ENCODE data around the gene TMEM202. TPM values are rescaled to one million over a fixed set of nuclear protein-coding genes. Genes with fewer than 3 reads are reported as not detected.

TMEM202 gene
- total and polyA plus RNA-seq, 8 donors, result not detected

DNA sequence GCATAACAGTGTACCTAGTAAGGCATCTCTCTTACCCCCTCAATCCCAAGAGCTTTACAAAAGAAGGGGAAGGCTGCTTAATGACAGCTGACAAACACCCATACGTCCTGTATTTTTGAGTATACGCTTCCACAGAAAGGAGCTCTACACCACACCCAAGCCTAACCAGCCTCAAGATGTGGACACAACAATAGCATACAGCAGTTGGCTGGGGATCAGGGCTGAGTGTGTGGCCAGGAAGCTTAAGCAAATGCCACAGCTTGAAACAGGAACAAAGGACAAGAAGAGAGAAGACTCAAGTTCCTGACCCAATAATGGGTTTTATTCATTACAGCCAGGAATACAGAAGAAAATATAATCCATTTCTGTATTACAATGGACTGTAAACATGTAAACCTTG, 29.2 kb upstream of the TMEM202 start:
- H3K27me3 ChIP-seq, result no peaks in the 10 kb centered on the region
- no peak overlapping the region for H3K4me3 ChIP-seq
- H3K4me1 ChIP-seq, result peaks cover 0 to 76% (median 26%) of the 10 kb centered on the region in 4 donors
- H3K27ac ChIP-seq, result peak overlapping the region in 2 of 5 donors; percentile 32 to 59
- DNase-seq, result peak in 1 of 2 donors; percentile 38
- 33 to 64% (median 42%) methylated on average over 2 of the region's 2 CpGs for WGBS, 5 donors
- peaks cover 0 to 45% (median 23%) of the 10 kb centered on the region in 4 donors for H3K36me3 ChIP-seq
- no peak for TF ChIP-seq EP300 (IDR thresholded peaks at IDR 0.05)
- TF ChIP-seq, protein P1, sequence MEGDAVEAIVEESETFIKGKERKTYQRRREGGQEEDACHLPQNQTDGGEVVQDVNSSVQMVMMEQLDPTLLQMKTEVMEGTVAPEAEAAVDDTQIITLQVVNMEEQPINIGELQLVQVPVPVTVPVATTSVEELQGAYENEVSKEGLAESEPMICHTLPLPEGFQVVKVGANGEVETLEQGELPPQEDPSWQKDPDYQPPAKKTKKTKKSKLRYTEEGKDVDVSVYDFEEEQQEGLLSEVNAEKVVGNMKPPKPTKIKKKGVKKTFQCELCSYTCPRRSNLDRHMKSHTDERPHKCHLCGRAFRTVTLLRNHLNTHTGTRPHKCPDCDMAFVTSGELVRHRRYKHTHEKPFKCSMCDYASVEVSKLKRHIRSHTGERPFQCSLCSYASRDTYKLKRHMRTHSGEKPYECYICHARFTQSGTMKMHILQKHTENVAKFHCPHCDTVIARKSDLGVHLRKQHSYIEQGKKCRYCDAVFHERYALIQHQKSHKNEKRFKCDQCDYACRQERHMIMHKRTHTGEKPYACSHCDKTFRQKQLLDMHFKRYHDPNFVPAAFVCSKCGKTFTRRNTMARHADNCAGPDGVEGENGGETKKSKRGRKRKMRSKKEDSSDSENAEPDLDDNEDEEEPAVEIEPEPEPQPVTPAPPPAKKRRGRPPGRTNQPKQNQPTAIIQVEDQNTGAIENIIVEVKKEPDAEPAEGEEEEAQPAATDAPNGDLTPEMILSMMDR (IDR thresholded peaks at IDR 0.05), result no peak
- intact Hi-C loops (cut with DNase I; ENCODE audit: low total_unique reads), result no loop called here
- H3K9me3 ChIP-seq, result no peaks in the 10 kb centered on the region

DNA sequence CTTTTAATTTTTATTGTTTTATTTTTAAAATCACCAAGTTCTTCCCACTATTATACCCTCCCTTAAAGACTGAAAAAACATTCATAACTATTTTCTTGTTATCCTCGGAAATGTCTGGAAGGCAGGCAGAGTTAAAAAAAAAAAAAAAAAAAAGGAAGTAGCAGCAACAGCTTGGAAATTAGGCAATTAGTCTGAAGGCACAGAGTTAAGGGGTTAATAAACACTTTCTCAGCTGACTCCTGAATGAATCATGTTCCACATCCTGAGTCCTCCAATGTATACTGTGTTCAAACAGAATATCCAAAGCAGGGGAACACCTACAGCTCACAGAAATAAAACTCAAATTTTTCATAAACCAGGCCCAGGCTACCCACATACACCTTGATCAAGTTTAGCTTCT, 28.1 kb upstream of the TMEM202 start:
- no peak overlapping the region for H3K27ac ChIP-seq
- H3K4me1 ChIP-seq, result peaks cover 6 to 87% (median 37%) of the 10 kb centered on the region in 4 donors
- DNase-seq, result no peak
- H3K4me3 ChIP-seq, result no peak overlapping the region
- WGBS, 5 donors, result 72 to 92% (median 81%) methylated on average over 1 of the region's 1 CpG
- intact Hi-C loops (cut with DNase I; ENCODE audit: low total_unique reads), result no loop called here
- TF ChIP-seq EP300 (IDR thresholded peaks at IDR 0.05) (no peak), POLR2AphosphoS5 (IDR thresholded peaks at IDR 0.05) (no peak), POLR2A (IDR thresholded peaks at IDR 0.05) (no peak)
- TF ChIP-seq, protein P1 (IDR thresholded peaks at IDR 0.05), result no peak
- no peaks in the 10 kb centered on the region for H3K27me3 ChIP-seq
- H3K36me3 ChIP-seq, result peaks cover 0 to 45% (median 23%) of the 10 kb centered on the region in 4 donors
- no peaks in the 10 kb centered on the region for H3K9me3 ChIP-seq

DNA sequence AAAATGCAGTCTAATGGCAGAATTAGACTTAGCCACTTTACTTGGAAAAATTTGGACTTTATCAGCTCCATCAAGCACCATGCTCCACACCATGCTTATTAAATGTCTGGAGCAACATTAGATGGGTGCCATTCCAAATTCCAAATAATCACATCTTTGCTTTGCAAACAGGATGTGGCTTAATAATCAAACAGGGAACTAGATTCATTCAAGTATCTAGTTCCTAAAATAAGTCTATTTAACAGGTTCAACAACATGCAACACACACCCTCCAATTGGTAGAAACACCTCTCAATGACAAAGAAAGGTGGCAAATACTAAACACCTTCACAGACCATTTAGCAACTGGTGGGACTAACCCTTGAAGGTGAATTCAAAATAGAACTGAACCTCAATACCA, 25.7 kb upstream of the TMEM202 start:
- intact Hi-C loops (cut with DNase I; ENCODE audit: low total_unique reads), result no loop called here
- Histone ChIP-seq H3K27me3 (no peaks in the 10 kb centered on the region), H3K4me3 (no peak overlapping the region), H3K4me1 (peaks cover 18 to 86% (median 54%) of the 10 kb centered on the region in 4 donors), H3K36me3 (peaks cover 0 to 41% (median 22%) of the 10 kb centered on the region in 4 donors), H3K27ac (no peak overlapping the region), H3K9me3 (no peaks in the 10 kb centered on the region)
- DNase-seq, result no peak
- TF ChIP-seq POLR2A (IDR thresholded peaks at IDR 0.05) (no peak), POLR2AphosphoS5 (IDR thresholded peaks at IDR 0.05) (no peak), EP300 (IDR thresholded peaks at IDR 0.05) (no peak)
- TF ChIP-seq, protein P1 (IDR thresholded peaks at IDR 0.05), result no peak

DNA sequence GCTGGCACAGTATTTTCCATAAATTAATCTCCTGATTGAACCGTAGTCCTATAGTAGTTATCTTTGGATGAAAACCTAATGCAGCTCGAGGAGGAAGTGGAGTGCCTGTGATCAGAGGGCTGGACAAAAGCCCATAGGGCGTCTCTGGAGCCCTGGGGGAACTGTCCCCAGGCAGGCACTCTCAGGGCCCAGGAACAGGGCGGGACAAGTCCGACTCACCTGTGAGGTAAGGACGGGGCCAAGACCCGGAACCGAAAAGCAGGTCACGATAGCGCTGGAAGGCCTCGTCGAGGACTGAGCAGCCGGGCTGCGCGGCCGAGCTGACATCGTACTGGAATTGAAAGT, 22.6 kb upstream of the TMEM202 start:
- WGBS, 5 donors, result 0 to 1% (median 0%) methylated on average over 12 to 17 of the region's 17 CpGs
- Histone ChIP-seq H3K9me3 (no peaks in the 10 kb centered on the region), H3K4me3 (peak overlapping the region; percentile 68 to 79 (median 75)), H3K4me1 (peaks cover 18 to 56% (median 46%) of the 10 kb centered on the region in 4 donors), H3K27me3 (no peaks in the 10 kb centered on the region), H3K36me3 (peaks cover 0 to 13% (median 7%) of the 10 kb centered on the region in 4 donors), H3K27ac (peak overlapping the region; percentile 88 to 94 (median 91))
- TF ChIP-seq, protein P1 (IDR thresholded peaks at IDR 0.05), result no peak
- TF ChIP-seq POLR2A (IDR thresholded peaks at IDR 0.05) (no peak), POLR2AphosphoS5 (IDR thresholded peaks at IDR 0.05) (no peak), EP300 (IDR thresholded peaks at IDR 0.05) (no peak)
- intact Hi-C loops (cut with DNase I; ENCODE audit: low total_unique reads), result no loop called here
- DNase-seq, result peak in 1 of 2 donors; percentile 77

Measured in stomach (tissue), 9 donors.